Measurements from ENCODE around the gene TMEM141. TPM values are rescaled to one million over a fixed set of nuclear protein-coding genes. Genes with fewer than 3 reads are reported as not detected.
"Not testable (repeated sequence)": the region's sequence is repeated elsewhere in the genome, so short reads cannot be mapped to it uniquely, and the experiment has no call there.

TMEM141 gene
- polyA plus RNA-seq, 1 of the 3 experiments (the other 2 are of a cell fraction) = 112 TPM

DNA sequence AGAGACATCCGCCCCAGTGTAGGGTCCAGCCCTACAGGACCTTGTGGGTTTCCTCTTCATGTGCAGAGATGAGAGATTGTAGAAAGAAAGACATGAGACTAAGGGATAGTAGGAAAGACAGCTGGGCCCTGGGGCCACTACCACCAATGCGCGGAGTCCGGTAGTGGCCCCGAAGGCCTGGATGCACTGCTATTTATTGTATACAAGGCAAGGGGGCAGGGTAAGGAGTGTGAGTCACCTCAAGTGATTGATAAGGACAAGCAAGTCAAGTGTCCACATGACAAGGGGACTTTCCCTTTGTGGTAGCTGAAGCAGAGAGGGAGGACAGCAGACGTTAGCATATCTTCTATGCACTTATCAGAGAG, 6.2 kb upstream of the TMEM141 start:
- Histone ChIP-seq H3K36me3 (replicated peaks in 1 of 2; ENCODE audit: control insufficient read depth in 1 of 2, insufficient read depth in 2 of 2, low read length in 1 of 2) (no peaks in the 10 kb centered on the region), H3K4me2 (no peak overlapping the region), H3K4me3 (ENCODE audit: low read depth in 2 of 2, low read length in 1 of 2) (no peak overlapping the region), H3K4me1 (ENCODE audit: control insufficient read depth in 1 of 2, insufficient read depth in 2 of 2, low read depth in 1 of 2, low read length in 1 of 2) (peaks cover under 1 to 3% of the 10 kb centered on the region in 2 experiments), H3K27ac (ENCODE audit: low read depth in 2 of 2, low read length in 1 of 2) (no peak overlapping the region), H4K20me1 (ENCODE audit: insufficient read depth) (no peaks in the 10 kb centered on the region), H2AFZ (ENCODE audit: low read depth) (no peak overlapping the region), H3K9ac (no peak overlapping the region), H3K9me3 (no peaks in the 10 kb centered on the region), H3K9me2 (no peaks in the 10 kb centered on the region), H3F3A (replicated peaks; ENCODE audit: insufficient read depth) (peaks cover 10% of the 10 kb centered on the region), H3K79me2 (ENCODE audit: insufficient read depth) (no peaks in the 10 kb centered on the region), H3K27me3 (ENCODE audit: insufficient read depth) (peaks cover 16% of the 10 kb centered on the region; the same call in 1 of the 2 replicates)
- WGBS (ENCODE audit: low lambda C conversion rate) = 91% methylated on average over 6 of the region's 6 CpGs
- no peak for DNase-seq
- POLR2A ChIA-PET = no interaction called here
- CTCF ChIA-PET = interaction anchor here (1.4 to 3.9 kb wide), 4 partner anchors 10 to 57 kb away, joined by 3 to 57 read pairs (median 8); partner anchors contain the start of gene LCN15
- TF ChIP-seq JUND (IDR thresholded peaks at IDR 0.05) (no peak), ELF1 (IDR thresholded peaks at IDR 0.05) (no peak), FOSL2 (IDR thresholded peaks at IDR 0.05; ENCODE audit: borderline replicate concordance, low read depth) (no peak), MXI1 (IDR thresholded peaks at IDR 0.05; ENCODE audit: low read depth, low read length) (no peak), RAD21 (IDR thresholded peaks at IDR 0.05; ENCODE audit: low read length) (no peak), TEAD4 (IDR thresholded peaks at IDR 0.05; ENCODE audit: borderline replicate concordance, insufficient read depth) (no peak), SIN3A (IDR thresholded peaks at IDR 0.05; ENCODE audit: borderline replicate concordance, low read depth, low read length) (no peak), CHD2 (IDR thresholded peaks at IDR 0.05; ENCODE audit: low read length, partially characterized antibody) (no peak), CTCF (IDR thresholded peaks at IDR 0.05) (no peak), USF2 (IDR thresholded peaks at IDR 0.05; ENCODE audit: borderline replicate concordance, low read depth, low read length) (no peak), RXRA (IDR thresholded peaks at IDR 0.05; ENCODE audit: borderline replicate concordance, low read depth) (no peak)
- TF ChIP-seq, protein P1, sequence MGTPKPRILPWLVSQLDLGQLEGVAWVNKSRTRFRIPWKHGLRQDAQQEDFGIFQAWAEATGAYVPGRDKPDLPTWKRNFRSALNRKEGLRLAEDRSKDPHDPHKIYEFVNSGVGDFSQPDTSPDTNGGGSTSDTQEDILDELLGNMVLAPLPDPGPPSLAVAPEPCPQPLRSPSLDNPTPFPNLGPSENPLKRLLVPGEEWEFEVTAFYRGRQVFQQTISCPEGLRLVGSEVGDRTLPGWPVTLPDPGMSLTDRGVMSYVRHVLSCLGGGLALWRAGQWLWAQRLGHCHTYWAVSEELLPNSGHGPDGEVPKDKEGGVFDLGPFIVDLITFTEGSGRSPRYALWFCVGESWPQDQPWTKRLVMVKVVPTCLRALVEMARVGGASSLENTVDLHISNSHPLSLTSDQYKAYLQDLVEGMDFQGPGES (IDR thresholded peaks at IDR 0.05; ENCODE audit: low read depth, low read length) = no peak
- TF ChIP-seq, protein P2, sequence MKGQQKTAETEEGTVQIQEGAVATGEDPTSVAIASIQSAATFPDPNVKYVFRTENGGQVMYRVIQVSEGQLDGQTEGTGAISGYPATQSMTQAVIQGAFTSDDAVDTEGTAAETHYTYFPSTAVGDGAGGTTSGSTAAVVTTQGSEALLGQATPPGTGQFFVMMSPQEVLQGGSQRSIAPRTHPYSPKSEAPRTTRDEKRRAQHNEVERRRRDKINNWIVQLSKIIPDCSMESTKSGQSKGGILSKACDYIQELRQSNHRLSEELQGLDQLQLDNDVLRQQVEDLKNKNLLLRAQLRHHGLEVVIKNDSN (IDR thresholded peaks at IDR 0.05; ENCODE audit: borderline replicate concordance, low read depth) = no peak

DNA sequence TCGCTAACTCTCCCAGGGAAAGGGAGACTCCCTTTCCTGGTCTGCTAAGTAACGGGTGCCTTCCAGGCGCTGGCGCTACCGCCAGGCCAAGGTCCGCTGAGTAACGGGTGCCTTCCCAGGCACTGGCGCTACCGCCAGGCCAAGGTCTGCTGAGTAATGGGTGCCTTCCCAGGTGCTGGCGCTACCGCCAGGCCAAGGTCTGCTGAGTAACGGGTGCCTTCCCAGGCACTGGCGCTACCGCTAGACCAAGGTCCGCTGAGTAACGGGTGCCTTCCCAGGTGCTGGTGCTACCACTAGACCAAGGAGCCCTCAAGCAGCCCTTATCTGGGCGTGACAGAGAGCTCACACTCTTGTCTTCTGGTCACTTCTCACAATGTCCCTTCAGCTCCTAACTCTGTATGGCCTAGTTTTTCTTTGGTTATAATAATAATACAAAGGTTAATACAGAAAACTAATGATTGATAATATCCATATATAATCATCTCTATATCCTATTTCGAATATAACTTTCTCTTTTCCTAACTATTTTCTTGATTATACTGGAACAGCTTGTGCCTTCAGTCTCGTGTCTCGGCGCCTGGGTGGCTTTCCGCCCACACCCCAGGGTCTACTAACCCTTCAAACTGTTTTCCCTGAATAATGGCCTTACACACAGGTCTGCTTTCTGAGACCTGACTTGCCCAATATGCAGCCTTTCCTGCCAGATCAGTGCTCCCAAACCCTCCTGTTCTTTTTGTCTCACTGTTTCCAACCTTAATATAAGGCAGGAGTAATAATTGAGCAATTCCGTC, 5.4 kb upstream of the TMEM141 start:
- H3K27me3 ChIP-seq (ENCODE audit: insufficient read depth); H3K27ac ChIP-seq (ENCODE audit: low read depth in 2 of 2, low read length in 1 of 2); H3K4me2 ChIP-seq; H3K9ac ChIP-seq; DNase-seq; H3K36me3 ChIP-seq (replicated peaks in 1 of 2; ENCODE audit: control insufficient read depth in 1 of 2, insufficient read depth in 2 of 2, low read length in 1 of 2); H2AFZ ChIP-seq (ENCODE audit: low read depth); H3K9me2 ChIP-seq; H3K79me2 ChIP-seq (ENCODE audit: insufficient read depth); H3K9me3 ChIP-seq; H4K20me1 ChIP-seq (ENCODE audit: insufficient read depth); H3K4me3 ChIP-seq (ENCODE audit: low read depth in 2 of 2, low read length in 1 of 2); H3K4me1 ChIP-seq (ENCODE audit: control insufficient read depth in 1 of 2, insufficient read depth in 2 of 2, low read depth in 1 of 2, low read length in 1 of 2); POLR2A ChIA-PET: not testable (repeated sequence)
- 58% methylated on average over 7 of the region's 23 CpGs for WGBS (ENCODE audit: low lambda C conversion rate)
- H3F3A ChIP-seq (replicated peaks; ENCODE audit: insufficient read depth) = peaks cover 16% of the 10 kb centered on the region
- CTCF ChIA-PET = interaction anchor here (0.8 to 3.9 kb wide), 12 partner anchors 10 to 264 kb away, joined by 3 to 57 read pairs (median 7); partner anchors contain the start of genes AJM1, LCN15 and LCN8
